MG63 (cell line): ENCODE results near the gene OR2T10. TPM values are rescaled to one million over a fixed set of nuclear protein-coding genes. Genes with fewer than 3 reads are reported as not detected.
"Not testable (repeated sequence)": the region's sequence is repeated elsewhere in the genome, so short reads cannot be mapped to it uniquely, and the experiment has no call there.

Source experiments
- DNase-seq: peaks from one replicate; pipeline ENCODE4 v3.0.0-alpha.2; 2020
- H3K27me3 ChIP-seq: fragments of 250-450 bp; sonication (Bioruptor Pico); 2 replicates; pipeline ENCODE4 v1.5.1; 2020; ENCODE audit warnings: mild to moderate bottlenecking, moderate library complexity
- H3K36me3 ChIP-seq: fragments of 250-450 bp; sonication (Bioruptor Pico); 2 replicates; pipeline ENCODE4 v1.5.1; 2020; ENCODE audit warnings: mild to moderate bottlenecking, moderate library complexity
- H3K4me3 ChIP-seq: fragments of 250-450 bp; sonication (Bioruptor Pico); 2 replicates; pipeline ENCODE4 v1.5.1; 2020; ENCODE audit warnings: mild to moderate bottlenecking, moderate library complexity
- H3K9me3 ChIP-seq: fragments of 250-450 bp; sonication (Bioruptor Pico); 2 replicates; pipeline ENCODE4 v1.5.1; 2020; ENCODE audit warnings: mild to moderate bottlenecking, moderate library complexity
- total RNA-seq: library from RNA; depleted of rRNA; stranded (reverse); fragments of >200 nt; shearing (Covaris generic); gene quantifications from 2 replicates; pipeline ENCODE4 v1.2.3, GENCODE V29; 2014; ENCODE audit warnings: low replicate concordance

The OR2T10 gene
- total RNA-seq, 1 experiment from 2014 or later, result not detected

DNA sequence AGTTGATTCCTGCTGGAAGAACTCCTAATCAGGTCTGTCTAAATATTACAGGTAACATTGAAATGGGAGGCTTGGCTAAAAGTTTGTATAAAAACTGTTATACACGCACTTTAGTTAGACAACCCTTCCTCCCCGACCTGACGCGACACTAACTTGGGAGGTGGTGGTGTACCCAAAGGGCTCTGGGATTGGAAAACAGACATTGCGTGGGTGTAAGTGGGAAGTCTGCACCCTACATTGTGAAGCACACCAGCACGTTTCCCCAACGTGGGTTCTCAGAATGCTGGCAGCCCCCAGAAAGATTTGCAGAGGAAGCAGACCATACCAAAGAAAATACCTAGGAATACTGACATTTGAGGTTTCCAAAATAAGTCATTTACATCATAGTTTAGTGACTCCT lies 20.6 kb upstream of the OR2T10 start:
- H3K9me3 ChIP-seq, result no peaks in the 10 kb centered on the region
- no peaks in the 10 kb centered on the region for H3K27me3 ChIP-seq
- no peak for DNase-seq
- H3K4me3 ChIP-seq, result no peak overlapping the region
- H3K36me3 ChIP-seq, result no peaks in the 10 kb centered on the region

DNA sequence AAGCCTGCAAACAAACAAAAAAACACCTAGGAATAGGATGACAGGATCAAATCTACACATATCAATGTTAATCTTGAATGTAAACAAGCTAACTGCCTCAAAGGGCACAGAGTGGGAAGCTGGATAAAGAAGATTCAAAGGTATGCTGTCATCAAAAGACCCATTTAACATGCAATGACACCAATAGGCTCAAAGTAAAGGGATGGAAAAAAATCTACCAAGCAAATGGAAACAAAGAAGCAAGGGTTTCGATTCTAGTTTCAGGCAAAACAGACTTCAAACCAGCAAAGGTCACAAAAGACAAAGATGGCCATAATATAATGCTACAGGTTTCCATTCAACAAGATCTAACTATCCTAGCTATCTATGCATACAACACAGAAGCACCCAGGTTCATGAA lies 16.2 kb upstream of the OR2T10 start:
- Histone ChIP-seq H3K27me3 (no peaks in the 10 kb centered on the region), H3K36me3 (no peaks in the 10 kb centered on the region), H3K9me3 (no peaks in the 10 kb centered on the region), H3K4me3 (no peak overlapping the region)
- no peak for DNase-seq

DNA sequence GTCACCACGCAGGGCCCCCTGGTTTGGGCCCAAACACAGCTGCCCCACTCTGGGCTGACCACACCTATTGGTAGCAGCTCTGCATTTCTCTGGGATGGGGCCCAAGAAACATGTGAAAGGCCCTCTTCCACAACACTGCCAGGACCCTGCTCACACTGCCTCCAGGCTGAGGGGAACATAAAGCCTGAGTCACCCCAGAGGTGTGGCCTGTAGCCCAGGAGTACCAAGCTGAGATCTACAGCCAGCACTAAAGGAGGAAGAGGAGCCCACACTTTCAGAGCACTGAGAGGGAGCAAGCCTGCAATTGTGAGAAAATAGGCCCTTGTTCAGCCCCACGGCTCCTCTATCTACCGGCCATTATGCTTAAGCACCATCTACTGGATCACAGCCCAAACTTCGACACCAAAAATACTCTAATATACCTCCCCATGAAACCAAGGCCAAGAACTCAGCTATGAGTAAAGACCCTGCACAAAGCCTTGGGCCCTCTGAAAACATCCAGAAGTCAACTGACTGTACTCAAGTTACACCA lies 14.4 kb upstream of the OR2T10 start:
- H3K9me3 ChIP-seq, result no peaks in the 10 kb centered on the region

DNA sequence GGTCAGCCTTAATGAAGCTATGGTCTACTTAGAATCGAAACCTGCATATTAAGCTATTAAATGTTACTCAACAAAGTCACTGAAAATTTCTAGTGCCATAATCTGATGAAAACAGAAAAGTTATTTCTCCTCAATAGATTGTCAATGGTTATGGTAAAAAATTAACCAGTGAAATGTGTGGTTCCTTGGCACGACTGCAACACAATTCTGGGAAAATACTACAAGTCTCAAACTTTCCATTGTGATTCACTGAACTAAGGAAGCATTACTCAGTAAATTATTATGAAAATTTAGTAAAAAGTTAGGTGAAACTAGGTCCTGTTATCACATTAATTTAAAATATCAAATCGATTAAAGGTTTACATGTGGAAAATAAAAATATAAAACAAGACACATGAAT lies 12.8 kb upstream of the OR2T10 start:
- H3K27me3 ChIP-seq, result no peaks in the 10 kb centered on the region
- H3K4me3 ChIP-seq, result no peak overlapping the region
- H3K36me3 ChIP-seq, result no peaks in the 10 kb centered on the region
- no peak for DNase-seq
- no peaks in the 10 kb centered on the region for H3K9me3 ChIP-seq

More for the DNA sequence above, 14.4 kb upstream of the OR2T10 start:
- Histone ChIP-seq H3K36me3 (no peaks in the 10 kb centered on the region), H3K27me3 (no peaks in the 10 kb centered on the region), H3K4me3 (no peak overlapping the region)
- peak; percentile 75 for DNase-seq

DNA sequence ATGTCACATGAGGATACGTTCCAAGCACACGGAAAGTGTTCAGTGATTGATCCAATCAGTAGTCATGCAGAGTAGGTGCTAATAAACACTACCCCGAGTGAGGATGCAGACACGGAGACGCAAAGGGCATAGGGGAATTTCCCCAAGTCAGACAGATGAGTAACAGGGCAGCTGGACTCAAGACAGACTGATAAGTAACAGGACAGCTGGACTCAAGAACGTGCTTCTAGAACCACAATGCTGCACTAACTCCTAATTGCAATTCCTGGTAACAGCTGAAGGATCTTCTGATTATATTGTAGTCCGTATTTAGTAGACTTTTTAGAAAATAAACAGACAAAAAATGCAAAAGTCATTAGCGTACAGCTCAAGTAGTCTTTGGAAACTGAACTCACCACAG lies 1.9 kb upstream of the OR2T10 start:
- Histone ChIP-seq H3K36me3 (no peaks in the 10 kb centered on the region), H3K9me3 (peaks cover 2% of the 10 kb centered on the region; the same call in 1 of the 2 replicates), H3K4me3 (no peak overlapping the region), H3K27me3 (no peaks in the 10 kb centered on the region; the same call in 1 of the 2 replicates)
- no peak for DNase-seq

DNA sequence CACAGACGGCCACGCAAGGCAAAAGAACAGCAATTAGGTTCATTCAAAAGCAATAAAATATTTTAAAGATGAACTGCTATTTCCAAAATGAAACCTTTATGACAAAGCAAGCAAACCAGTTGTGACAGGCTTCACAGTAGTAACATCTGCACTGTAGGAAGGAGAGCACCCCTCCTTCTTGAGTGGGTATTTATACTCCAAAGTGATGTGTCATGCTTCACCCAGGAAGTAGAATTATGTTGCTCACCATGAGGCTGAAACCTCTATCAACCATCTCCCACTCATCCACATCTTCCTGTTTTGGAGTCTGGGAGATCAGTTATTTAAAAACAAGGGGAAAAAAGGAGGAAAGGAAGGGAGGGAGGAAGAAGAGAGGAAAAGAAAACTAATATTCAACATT lies 885 bp downstream of the OR2T10 start:
- Histone ChIP-seq H3K4me3 (no peak overlapping the region), H3K36me3 (no peaks in the 10 kb centered on the region), H3K9me3 (no peaks in the 10 kb centered on the region), H3K27me3 (no peaks in the 10 kb centered on the region)
- peak; percentile 6 for DNase-seq

DNA sequence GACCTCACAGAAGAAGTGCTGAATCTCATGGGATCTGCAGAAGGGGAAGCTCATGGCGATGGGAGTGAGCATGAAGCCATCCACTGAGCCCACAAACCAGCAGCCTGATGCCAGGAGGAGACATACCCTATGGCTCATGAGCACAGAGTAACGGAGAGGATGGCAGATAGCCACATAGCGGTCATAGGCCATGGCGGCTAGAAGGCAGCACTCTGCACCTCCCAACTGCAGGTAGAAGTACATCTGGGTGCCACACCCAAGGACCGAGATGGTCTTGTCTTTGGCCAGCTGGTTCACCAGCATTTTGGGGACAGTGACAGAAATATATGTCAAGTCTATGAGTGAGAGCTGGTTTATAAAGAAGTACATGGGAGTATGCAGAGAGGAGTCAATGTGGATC lies 4.3 kb downstream of the OR2T10 start:
- no peak for DNase-seq
- Histone ChIP-seq H3K4me3 (no peak overlapping the region), H3K36me3 (no peaks in the 10 kb centered on the region), H3K27me3 (no peaks in the 10 kb centered on the region), H3K9me3 (no peaks in the 10 kb centered on the region)

DNA sequence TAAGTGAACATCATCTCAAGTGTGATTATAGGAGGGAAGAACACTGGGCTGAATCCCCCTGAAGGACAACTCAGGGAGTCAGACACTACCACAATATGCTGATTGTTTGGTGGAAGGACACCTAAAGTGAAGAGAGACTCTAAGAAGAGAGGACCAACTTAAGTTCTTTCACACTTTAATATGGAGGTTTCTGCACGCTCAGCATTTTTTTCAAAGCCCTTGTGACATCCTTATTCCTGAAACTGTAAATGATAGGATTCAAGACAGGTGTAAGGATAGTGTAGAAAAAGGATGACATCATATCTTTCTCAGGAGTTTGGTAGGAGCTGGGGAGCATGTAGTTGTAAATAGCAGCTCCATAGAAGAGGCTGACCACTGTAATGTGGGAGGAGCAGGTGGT lies 4.8 kb downstream of the OR2T10 start:
- Histone ChIP-seq H3K9me3 (no peaks in the 10 kb centered on the region), H3K36me3 (no peaks in the 10 kb centered on the region), H3K4me3 (no peak overlapping the region), H3K27me3 (no peaks in the 10 kb centered on the region)
- no peak for DNase-seq

DNA sequence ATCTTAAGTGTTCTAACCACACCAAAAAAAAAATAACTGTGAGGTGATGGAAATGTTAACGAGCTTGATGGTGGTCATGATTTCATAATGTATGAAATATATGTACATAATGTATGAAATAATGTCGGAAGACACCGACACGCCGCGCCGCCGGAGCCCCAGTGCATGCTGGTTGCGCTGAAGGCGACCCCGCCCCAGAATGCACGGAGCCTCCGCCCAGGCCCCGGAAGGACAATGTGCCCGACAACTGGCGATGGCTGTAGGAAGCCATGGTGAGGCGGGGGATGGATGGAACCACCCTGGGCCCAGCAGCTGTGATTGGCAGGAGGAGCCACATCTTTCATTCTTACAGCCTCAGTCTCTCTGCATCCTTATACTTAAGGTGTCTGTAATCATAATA lies 7.4 kb downstream of the OR2T10 start:
- no peak for DNase-seq
- Histone ChIP-seq H3K4me3 (no peak overlapping the region), H3K9me3 (peaks cover 2% of the 10 kb centered on the region; the same call in 1 of the 2 replicates), H3K27me3 (no peaks in the 10 kb centered on the region), H3K36me3 (no peaks in the 10 kb centered on the region)

DNA sequence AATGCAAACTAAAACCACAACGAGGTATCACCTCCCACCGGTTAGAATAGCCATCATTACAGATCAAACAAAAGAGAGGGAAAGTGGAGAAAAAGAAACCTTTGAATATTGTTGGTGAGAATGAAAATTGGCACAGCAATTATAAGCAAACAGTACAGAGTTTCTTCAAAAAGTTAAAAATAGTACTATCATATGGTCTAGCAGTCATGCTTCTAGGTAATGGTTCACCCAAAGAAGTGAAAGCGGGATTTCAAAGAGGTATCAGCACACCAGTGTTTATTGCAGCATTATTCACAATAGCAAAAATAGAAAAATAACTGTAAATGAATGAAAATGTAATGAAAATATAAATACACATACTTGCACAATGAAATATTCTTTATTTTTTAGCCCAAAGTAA lies 8.2 kb downstream of the OR2T10 start:
- peaks cover 2% of the 10 kb centered on the region; the same call in 1 of the 2 replicates for H3K9me3 ChIP-seq
- H3K27me3 ChIP-seq, result no peaks in the 10 kb centered on the region
- H3K36me3 ChIP-seq, result no peaks in the 10 kb centered on the region
- DNase-seq, result no peak
- no peak overlapping the region for H3K4me3 ChIP-seq

DNA sequence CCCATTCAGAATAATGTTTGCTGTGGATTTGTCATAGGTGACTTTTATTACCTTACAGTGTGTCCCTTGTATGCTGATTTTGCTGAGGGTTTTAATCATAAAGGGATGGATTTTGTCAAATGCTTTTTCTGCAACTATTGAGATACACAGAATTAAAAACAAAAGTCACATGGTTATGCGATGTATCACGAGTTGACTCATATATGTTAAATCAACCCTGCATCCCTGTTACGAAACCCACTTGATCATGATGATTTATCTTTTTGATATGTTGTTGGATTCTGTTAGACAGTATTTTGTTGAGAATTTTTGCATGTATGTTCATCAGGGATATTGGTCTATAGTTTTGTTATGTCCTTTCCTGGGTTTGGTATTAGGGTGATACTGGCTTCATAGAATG lies 12.2 kb downstream of the OR2T10 start:
- Histone ChIP-seq H3K4me3 (no peak overlapping the region), H3K9me3 (peaks cover 2% of the 10 kb centered on the region; the same call in 1 of the 2 replicates), H3K36me3 (no peaks in the 10 kb centered on the region), H3K27me3 (no peaks in the 10 kb centered on the region)
- DNase-seq, result no peak

DNA sequence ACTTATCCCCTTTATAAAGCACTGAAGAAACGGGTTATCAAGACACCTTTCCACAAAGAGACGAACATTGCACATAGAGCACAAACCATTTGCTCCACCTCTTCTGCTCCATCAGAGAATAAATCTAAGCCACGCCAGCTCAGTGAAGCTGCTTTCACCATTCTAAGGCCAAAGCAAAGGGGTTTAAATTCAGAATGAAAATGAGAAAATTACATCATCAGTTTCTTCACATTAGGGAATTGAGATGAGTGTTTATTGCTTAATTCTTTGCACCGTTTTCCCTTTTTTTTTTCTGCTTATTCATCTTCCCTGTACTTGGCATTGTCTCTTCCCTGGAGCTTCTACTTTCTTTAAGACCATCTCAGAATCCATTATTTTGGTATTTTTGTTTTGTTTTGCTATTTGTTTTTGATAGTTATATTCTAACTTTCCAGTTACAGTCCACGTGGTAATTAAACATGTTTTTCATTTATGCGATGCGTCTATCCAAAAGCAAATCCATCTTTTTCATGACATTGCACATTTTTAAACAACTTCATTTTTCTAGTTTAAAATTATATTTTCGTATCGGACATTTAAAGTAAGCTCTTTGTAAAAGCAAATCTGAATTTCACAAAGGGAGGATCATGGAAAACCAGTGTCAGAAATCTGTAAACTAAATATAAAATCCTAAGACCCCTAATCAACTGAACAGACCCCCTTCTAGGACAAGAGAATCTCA lies 21.1 kb downstream of the OR2T10 start:
- Histone ChIP-seq H3K36me3 (no peaks in the 10 kb centered on the region), H3K9me3 (no peaks in the 10 kb centered on the region; the same call in 1 of the 2 replicates), H3K27me3 (no peaks in the 10 kb centered on the region), H3K4me3 (no peak overlapping the region)
- DNase-seq, result no peak

DNA sequence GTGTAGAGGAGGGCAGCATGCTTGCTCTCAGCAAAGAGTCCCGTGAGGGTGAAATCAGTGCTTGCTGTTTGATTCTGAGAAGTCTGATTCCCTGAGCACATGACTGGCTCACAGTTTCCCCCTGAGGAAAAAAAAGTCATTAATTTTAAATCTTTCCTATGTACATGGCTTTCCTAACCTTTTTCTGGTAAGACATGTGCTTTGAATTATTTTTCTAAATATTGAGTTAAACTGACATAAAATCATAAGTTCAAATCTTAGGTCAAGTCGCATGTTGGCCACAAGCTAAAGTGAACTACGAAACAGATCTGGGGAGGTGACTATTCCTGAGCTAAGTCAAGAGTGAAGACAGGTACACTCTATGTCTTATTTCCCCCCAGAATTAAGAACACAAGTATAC lies 22.8 kb downstream of the OR2T10 start, which contains the start of gene OR2T34:
Gene OR2T34, minus strand, starts transcription at position 101 of the 400 bp plus-strand sequence. Its CDS starts 0 bp downstream, at position 101.
- not testable (repeated sequence) for DNase-seq, H3K9me3 ChIP-seq, H3K36me3 ChIP-seq, H3K27me3 ChIP-seq, H3K4me3 ChIP-seq

DNA sequence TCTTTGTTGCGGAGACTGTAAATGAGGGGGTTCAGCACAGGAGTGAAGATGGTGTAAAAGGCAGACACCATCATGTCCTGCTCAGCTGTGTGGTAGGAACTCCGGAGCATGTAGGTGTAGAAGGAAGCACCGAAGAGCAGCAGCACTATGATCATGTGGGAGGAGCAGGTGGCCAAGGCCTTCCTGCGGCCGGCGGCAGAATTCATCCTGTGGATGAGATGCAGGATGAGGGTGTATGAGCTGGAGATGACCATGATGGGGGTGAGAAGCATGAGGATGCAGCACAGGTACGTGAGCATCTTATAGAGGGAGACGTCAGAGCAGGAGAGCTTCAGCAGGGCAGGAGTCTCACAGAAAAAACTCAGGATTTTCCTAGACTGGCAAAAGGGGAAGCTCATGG lies 23.6 kb downstream of the OR2T10 start:
- not testable (repeated sequence) for H3K9me3 ChIP-seq, H3K27me3 ChIP-seq, DNase-seq, H3K4me3 ChIP-seq, H3K36me3 ChIP-seq

DNA sequence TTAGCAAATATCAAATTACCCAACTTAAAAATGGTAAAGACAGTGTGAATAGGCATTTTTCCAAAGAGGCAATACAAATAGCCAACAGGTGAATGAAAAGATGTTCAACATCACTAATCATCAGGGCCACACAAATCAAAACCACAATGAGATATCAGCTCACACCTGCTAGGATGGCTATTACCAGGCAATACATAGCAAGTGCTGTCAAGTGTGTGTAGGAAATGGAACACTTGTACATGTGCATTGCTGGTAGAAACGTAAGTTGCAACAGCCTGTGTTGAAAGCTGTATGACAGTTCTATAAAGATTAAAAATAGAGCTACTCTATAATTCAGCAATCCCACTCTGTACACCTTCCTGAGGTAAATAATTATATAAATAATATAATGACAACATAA lies 25.5 kb downstream of the OR2T10 start:
- H3K4me3 ChIP-seq, H3K36me3 ChIP-seq, DNase-seq, H3K9me3 ChIP-seq, H3K27me3 ChIP-seq: not testable (repeated sequence)

DNA sequence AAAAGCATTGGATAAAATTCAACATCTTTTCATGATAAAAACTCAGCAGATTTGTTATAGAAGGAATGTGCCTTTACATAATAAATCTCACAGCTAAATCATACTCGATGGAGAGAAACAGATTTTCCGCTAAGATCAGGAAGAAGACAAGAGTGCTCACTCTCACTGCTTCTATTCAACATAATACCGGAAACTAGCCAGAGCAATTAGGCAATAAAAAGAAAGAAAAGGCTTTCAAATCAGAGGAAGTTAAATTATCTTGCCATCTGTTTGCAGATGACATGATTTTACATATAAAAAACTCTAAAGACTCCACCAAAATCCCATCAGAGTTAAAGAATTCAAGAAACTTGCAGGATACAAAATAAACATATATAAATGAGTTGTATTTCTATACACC lies 26.7 kb downstream of the OR2T10 start:
- H3K36me3 ChIP-seq, H3K27me3 ChIP-seq, DNase-seq, H3K4me3 ChIP-seq, H3K9me3 ChIP-seq: not testable (repeated sequence)

DNA sequence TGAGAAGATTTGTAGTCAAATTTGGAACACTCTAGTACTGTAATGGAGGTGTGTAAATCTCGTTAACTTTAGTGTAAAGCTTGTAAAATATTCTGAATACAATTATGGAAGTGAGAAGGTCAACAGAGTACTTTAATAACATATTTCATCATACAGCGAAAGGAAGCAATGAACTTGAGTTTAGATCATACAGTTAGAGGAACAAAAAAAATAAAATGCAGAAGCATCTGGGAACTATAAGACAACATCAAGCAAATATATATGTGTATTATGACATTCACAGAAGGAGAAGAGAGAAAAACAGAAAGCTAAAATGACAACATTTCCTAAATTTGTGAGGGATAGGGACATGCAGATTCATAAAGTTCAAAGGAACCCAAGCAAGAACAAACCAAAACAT lies 28.5 kb downstream of the OR2T10 start:
- H3K4me3 ChIP-seq, H3K36me3 ChIP-seq, DNase-seq, H3K9me3 ChIP-seq, H3K27me3 ChIP-seq: not testable (repeated sequence)
